Superior temporal gyrus (tissue), 1 donor: ENCODE results near the gene MED1.

Experiments
- DNase-seq: peaks from one replicate; pipeline ENCODE4 v3.0.0-alpha.2; 2016; ENCODE audit errors: extremely low spot score

Gene MED1

DNA sequence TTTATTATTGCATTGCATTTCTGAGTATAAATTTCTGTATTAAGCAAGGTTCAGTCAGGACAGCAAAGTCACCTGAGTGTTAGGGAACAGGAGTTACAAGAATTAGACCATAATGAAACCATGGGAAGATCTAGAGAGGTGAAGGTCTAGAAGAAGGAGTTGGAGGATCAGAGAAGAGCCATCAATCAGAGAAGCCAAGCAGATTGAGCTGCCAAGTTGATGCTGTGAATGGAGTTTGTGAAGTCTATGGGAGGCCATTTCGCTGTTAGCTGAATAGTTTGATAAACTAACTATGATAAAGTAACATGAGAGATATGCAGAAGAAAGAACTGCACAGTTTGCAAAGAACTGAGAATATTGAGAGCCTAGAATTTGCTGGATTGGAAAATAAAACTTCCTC is 90.0 kb downstream of the MED1 start:
- DNase-seq = no peak

- DNase-seq = peak; percentile 75
Measured at GRCh38 chr17:39360537-39360936, 90.5 kb downstream of the MED1 start.

- no peak for DNase-seq
Measured at GRCh38 chr17:39359994-39360393, 91.1 kb downstream of the MED1 start.

DNA sequence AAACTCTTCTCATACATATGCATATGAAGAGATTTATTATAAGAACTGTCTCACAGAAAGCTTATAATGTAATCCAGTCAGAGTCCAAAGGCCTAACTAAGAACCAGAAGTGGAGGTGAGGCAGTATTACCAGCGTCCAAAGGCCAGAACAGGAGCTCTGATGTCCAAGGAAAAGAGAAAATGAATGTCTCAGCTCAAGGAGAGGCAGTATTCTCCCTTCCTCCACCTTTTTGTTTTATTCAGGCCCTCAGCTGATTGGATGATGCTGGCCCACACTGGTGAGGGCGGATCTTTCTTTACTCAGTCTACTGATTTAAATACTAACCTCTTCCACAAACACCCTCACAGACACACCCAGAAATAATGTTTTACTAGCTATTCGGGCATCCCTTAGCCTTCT is 93.1 kb downstream of the MED1 start:
- no peak for DNase-seq

- DNase-seq = no peak
Measured at GRCh38 chr17:39357488-39357887, 93.6 kb downstream of the MED1 start.
